ENCODE results near the gene DQX1. TPM values are rescaled to one million over a fixed set of nuclear protein-coding genes. Genes with fewer than 3 reads are reported as not detected.

DQX1 gene
- total and polyA plus RNA-seq, 9 of the 15 experiments (the other 6 are each of a cell fraction or from before 2014, with no cell fraction given): 0.04 to 0.38 (median 0.18) TPM; not detected in 1

DNA sequence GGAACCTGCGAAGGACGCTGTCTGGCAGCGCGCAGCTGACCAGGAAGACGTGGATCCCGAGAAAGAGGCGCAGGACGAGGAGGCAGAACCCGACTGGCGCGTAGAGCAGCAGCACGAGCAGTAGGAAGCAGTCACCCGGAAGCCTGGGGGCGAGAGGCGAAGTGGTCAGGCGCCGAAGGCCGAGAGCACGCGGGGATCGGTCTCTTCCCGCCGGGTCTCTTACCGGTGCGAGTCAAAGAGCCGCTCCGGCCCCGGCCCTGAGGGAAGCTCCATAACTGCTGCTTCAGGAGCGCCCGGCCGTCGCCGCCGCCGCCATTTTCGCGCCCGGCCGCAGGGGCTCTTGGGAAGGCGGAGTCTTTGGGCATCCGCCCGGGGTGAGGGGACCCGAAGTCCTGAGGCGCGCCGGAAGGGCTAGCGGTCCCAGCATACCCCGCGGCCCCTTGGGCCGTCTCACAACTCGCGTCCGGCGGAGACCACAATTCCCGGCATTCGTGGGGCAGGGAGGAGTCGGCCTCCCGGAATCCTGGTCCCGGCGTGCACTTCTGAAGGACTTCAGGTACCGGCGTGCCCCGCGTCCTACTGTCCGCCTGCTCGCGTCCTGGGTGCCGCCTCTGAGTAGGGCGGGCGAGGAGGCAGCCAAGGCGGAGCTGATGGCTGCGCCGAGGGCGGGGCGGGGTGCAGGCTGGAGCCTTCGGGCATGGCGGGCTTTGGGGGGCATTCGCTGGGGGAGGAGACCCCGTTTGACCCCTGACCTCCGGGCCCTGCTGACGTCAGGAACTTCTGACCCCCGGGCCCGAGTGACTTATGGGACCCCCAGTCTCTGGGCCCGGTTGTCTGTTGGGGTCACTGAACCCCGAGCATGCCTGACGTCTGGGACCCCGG, 3.6 kb upstream of the DQX1 start, which contains the start of the genes AUP1 and HTRA2 (continued):
- no peak; the same call in 1 of the 2 replicates for TF ChIP-seq MYNN (IDR thresholded peaks at IDR 0.05)
- TF ChIP-seq MYNN (CRISPR knock-in tag; IDR thresholded peaks at IDR 0.05): no peak
- no peak for TF ChIP-seq RFX5 (IDR thresholded peaks at IDR 0.05; ENCODE audit: low read depth, low read length)
- peak; percentile 76 for TF ChIP-seq CTBP1 (IDR thresholded peaks at IDR 0.05; ENCODE audit: borderline replicate concordance)
- no peak for TF ChIP-seq SMAD3 (CRISPR knock-in tag; conservative IDR thresholded peaks at IDR 0.05)
- TF ChIP-seq, protein P1, sequence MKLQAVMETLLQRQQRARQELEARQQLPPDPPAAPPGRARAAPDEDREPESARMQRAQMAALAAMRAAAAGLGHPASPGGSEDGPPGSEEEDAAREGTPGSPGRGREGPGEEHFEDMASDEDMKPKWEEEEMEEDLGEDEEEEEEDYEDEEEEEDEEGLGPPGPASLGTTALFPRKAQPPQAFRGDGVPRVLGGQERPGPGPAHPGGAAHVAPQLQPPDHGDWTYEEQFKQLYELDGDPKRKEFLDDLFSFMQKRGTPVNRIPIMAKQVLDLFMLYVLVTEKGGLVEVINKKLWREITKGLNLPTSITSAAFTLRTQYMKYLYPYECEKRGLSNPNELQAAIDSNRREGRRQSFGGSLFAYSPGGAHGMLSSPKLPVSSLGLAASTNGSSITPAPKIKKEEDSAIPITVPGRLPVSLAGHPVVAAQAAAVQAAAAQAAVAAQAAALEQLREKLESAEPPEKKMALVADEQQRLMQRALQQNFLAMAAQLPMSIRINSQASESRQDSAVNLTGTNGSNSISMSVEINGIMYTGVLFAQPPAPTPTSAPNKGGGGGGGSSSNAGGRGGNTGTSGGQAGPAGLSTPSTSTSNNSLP (IDR thresholded peaks at IDR 0.05; ENCODE audit: borderline replicate concordance, low read depth, low read length): no peak
- no peak for TF ChIP-seq FOXJ2 (tag; IDR thresholded peaks at IDR 0.05)
- TF ChIP-seq KAT8 (IDR thresholded peaks at IDR 0.05; ENCODE audit: low read depth): 0 out of 2 replicates have a peak, but pooled peaks have one; percentile 22
- TF ChIP-seq HLTF (IDR thresholded peaks at IDR 0.05): peak; percentile 67; the same call in 1 of the 2 replicates
- no peak for TF ChIP-seq ZFPM2 (CRISPR knock-in tag; IDR thresholded peaks at IDR 0.05)
- peak; percentile 76 to 80 for TF ChIP-seq NRF1 (conservative IDR thresholded peaks at IDR 0.05 in 1 of 2, IDR thresholded peaks at IDR 0.05 in 1 of 2)
- peak; percentile 89 for TF ChIP-seq RBM22 (IDR thresholded peaks at IDR 0.05; ENCODE audit: low read depth, low read length, poor library complexity, severe bottlenecking)
- peak; percentile 74 for TF ChIP-seq L3MBTL2 (IDR thresholded peaks at IDR 0.05)
- TF ChIP-seq, protein P2, sequence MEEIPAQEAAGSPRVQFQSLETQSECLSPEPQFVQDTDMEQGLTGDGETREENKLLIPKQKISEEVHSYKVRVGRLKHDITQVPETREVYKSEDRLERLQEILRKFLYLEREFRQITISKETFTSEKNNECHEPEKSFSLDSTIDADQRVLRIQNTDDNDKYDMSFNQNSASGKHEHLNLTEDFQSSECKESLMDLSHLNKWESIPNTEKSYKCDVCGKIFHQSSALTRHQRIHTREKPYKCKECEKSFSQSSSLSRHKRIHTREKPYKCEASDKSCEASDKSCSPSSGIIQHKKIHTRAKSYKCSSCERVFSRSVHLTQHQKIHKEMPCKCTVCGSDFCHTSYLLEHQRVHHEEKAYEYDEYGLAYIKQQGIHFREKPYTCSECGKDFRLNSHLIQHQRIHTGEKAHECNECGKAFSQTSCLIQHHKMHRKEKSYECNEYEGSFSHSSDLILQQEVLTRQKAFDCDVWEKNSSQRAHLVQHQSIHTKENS (CRISPR knock-in tag; IDR thresholded peaks at IDR 0.05): no peak
- no peak for TF ChIP-seq HBP1 (CRISPR knock-in tag; IDR thresholded peaks at IDR 0.05)
- TF ChIP-seq KDM5B (IDR thresholded peaks at IDR 0.05; ENCODE audit: insufficient replicate concordance, low read depth, low read length): peak; percentile 81
- no peak for TF ChIP-seq SAFB2 (IDR thresholded peaks at IDR 0.05; ENCODE audit: borderline replicate concordance, low read depth, low read length, severe bottlenecking)
- TF ChIP-seq, protein P3, sequence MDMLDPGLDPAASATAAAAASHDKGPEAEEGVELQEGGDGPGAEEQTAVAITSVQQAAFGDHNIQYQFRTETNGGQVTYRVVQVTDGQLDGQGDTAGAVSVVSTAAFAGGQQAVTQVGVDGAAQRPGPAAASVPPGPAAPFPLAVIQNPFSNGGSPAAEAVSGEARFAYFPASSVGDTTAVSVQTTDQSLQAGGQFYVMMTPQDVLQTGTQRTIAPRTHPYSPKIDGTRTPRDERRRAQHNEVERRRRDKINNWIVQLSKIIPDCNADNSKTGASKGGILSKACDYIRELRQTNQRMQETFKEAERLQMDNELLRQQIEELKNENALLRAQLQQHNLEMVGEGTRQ (CRISPR knock-in tag; IDR thresholded peaks at IDR 0.05): no peak
- TF ChIP-seq KLF1 (tag; IDR thresholded peaks at IDR 0.05): peak; percentile 59; the same call in 1 of the 2 replicates
- no peak for TF ChIP-seq TRIM28 (IDR thresholded peaks at IDR 0.05)
- no peak for TF ChIP-seq MYBL2 (IDR thresholded peaks at IDR 0.05; ENCODE audit: low read depth)
- no peak for TF ChIP-seq MYBL2 (CRISPR knock-in tag; IDR thresholded peaks at IDR 0.05; ENCODE audit: borderline replicate concordance)
- no peak for TF ChIP-seq PURB (CRISPR knock-in tag; IDR thresholded peaks at IDR 0.05; ENCODE audit: low read depth)
- peak; percentile 88 for TF ChIP-seq NR2C1 (IDR thresholded peaks at IDR 0.05)
- peak; percentile 90 for TF ChIP-seq NR2C1 (tag; IDR thresholded peaks at IDR 0.05)

Data from K562 (cell line).